Glomerular visceral epithelial cell (primary cell): ENCODE results near the gene FAM24A.

Source experiments
- DNase-seq: peaks from one replicate; pipeline ENCODE4 v3.0.0-alpha.2; 2016; ENCODE audit errors: extremely low spot score

FAM24A gene

DNA sequence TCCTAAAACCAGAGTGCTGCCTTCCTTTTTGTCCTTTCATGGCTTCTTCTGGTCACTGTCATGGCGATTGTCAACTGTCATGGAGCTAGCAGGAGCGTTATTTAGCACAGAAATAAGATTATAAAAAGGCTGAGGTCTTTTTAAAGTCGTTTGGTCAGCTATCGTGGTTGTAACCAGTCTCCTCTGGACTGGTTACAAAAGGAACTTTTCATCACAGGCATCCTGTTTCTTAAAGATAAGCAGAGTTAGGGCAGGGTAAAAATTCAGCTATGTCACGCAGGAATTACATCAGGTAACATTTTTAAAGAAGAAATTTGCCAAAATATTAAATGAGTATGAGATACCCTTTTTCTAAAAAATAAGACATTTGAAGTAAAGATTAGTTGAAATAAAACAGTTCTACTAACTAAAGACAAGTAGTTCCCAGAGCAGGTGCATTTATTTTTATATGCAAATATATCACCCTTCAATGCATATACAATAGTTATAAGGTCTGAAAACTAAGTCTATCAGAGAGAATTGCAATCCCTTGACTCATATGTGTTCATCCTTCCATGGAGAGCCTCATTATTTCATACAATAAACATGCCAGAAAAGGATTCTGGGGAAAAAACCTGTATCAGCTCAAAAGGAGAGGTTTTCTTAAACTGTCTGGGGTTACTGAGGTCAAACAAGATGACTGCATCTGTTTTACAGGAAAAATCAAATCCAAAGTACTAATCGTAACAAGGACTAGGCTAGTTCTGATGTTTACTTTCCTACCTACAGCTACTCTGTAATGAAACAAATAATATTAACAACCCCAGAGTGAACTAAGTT, 20.9 kb downstream of the FAM24A start:
- DNase-seq: peak; percentile 31

- DNase-seq: no peak
Observed at GRCh38 chr10:122939133-122939855, 28.9 kb downstream of the FAM24A start.

DNA sequence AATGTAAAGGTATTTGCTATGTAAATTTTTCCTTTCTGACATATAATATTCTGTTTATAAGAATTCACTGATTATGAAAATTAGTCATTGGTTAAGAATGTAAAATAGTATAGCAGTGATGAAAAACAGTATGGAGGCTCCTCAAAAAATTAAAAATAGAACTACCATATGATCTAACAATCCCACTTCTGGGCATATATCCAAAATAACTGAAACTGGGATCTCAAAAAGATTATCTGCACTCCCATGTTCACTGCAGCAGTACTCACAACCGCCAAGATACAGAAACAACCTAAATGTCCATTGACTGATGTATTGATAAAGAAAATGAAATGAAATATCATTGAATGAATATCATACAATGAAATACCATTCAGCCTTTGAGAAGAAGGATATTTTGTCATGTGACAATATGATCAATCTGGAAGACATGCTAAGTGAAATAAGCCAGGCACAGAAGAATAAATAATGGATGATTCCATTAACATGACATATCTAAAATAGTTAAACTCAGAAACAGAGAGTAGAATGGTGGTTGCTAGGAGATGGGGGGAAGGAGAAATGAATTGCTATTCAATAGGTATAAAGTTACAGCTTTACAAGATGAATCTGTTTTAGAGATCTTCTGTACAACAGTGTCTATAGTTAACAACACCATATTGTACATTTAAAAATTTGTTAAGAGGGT, 29.6 kb downstream of the FAM24A start:
- no peak for DNase-seq

GRCh38 chr10:122949296-122949695, 38.9 kb downstream of the FAM24A start:
- DNase-seq: no peak

DNA sequence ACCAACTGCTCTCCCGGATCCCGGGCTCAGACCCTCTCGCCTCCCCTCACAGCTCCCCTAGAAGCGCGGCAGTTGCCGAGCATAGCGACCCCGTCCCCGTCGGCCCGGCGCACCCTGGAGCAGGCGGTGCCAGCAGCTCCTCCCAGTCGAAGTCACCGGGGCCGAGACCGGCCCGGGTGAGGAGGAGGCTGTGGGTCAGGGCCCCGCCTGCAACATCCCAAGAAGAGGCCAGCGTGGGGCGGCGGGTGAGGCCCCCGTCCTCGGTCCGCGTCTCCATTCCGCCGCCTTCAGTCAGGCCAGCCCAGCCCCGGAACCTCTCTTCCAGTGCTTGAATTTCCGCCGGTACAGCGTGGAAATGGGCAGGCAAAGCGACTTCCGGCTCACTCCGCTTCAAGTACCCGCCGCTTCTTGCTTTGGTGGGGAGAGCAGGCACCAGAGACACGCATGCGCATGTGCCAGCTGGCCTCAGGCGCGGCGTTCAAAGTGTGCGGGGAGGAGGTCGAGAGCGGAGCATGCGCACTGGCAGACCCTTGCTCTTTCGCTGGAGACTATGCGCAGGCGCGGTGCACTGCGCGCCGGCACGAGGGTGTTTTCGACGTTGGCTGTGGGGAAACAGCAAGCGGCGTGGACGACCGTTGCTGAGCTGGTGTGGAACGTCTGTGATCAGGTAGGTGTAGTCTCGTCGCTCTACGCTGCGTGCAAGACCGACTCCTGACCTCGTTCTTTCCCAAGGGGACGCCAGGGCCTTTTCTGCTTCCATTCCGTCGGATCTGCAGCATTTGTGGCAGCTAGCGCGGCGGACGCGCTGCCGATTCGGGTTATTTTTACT, 43.7 kb downstream of the FAM24A start, which contains the start of gene C10orf88:
Gene C10orf88, minus strand, starts transcription at position 326 of the 829 bp plus-strand sequence. Its CDS starts 49 bp downstream, at position 277.
- peak; percentile 99 for DNase-seq

- no peak for DNase-seq
Observed at GRCh38 chr10:122954731-122955050, 44.3 kb downstream of the FAM24A start.

GRCh38 chr10:122955892-122956291, 45.5 kb downstream of the FAM24A start:
- no peak for DNase-seq

GRCh38 chr10:122957474-122957873, 47.1 kb downstream of the FAM24A start:
- no peak for DNase-seq

DNA sequence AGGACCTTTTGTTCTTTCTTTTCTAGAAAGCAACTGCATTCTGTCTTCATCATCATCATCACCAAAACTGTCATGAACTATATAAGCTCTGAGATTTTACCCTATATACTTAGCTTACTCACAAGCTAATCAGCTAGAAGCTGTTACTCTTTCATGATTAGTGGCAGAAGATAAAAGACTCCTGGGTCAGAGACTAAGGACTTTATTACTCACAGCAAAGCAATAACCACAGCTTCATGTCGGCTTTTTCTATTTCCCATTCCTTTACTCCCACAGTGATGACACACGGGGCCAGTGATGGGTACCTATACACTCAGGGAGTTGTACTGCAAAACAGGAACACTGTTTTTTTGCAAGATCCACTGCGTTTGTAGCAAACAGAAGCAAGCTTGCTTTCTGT, 52.0 kb downstream of the FAM24A start:
- DNase-seq: no peak
